Left ventricle myocardium superior (tissue), 1 donor: ENCODE data around the gene ABHD4. TPM values are rescaled to one million over a fixed set of nuclear protein-coding genes. Genes with fewer than 3 reads are reported as not detected.
"Not testable (repeated sequence)": the region's sequence is repeated elsewhere in the genome, so short reads cannot be mapped to it uniquely, and the experiment has no call there.

Experiments used
- ATAC-seq: fragments of 200-7000 bp; cut with Tn5 transposase; one replicate; pipeline ENCODE4 v1.9.1; 2020; ENCODE audit warnings: mild to moderate bottlenecking, moderate library complexity
- DNase-seq: peaks from one replicate; pipeline ENCODE4 v3.0.0-alpha.2; 2020
- intact Hi-C: fragments of 100-400 bp; cut with micrococcal nuclease; formaldehyde crosslinking; loops from one replicate; pipeline ENCODE4 v1.11.0; 2022
- long read RNA-seq: library from polyadenylated mRNA; unstranded; transcript quantifications from one replicate; pipeline ENCODE4 v2.0.0, GENCODE V29; 2021
- total RNA-seq: library from RNA; stranded (reverse); fragmentation: NEBNext Ultra II Directional; extraction: Animal tissue kit (Norgen Biotek cat#: 25700); gene quantifications from one replicate; pipeline ENCODE4 v1.2.1, GENCODE V29; 2021
- donor health status: DM: no; HTN: yes; CAD: no; lungs with severe emphysema.

The ABHD4 gene, protein sequence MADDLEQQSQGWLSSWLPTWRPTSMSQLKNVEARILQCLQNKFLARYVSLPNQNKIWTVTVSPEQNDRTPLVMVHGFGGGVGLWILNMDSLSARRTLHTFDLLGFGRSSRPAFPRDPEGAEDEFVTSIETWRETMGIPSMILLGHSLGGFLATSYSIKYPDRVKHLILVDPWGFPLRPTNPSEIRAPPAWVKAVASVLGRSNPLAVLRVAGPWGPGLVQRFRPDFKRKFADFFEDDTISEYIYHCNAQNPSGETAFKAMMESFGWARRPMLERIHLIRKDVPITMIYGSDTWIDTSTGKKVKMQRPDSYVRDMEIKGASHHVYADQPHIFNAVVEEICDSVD
- 24.5 TPM for total RNA-seq
- long read RNA-seq, partial matches to known transcripts = 1 of 8 reads
- long read RNA-seq, other reads (novel, unspliced or antisense) = 6 of 8 reads

DNA sequence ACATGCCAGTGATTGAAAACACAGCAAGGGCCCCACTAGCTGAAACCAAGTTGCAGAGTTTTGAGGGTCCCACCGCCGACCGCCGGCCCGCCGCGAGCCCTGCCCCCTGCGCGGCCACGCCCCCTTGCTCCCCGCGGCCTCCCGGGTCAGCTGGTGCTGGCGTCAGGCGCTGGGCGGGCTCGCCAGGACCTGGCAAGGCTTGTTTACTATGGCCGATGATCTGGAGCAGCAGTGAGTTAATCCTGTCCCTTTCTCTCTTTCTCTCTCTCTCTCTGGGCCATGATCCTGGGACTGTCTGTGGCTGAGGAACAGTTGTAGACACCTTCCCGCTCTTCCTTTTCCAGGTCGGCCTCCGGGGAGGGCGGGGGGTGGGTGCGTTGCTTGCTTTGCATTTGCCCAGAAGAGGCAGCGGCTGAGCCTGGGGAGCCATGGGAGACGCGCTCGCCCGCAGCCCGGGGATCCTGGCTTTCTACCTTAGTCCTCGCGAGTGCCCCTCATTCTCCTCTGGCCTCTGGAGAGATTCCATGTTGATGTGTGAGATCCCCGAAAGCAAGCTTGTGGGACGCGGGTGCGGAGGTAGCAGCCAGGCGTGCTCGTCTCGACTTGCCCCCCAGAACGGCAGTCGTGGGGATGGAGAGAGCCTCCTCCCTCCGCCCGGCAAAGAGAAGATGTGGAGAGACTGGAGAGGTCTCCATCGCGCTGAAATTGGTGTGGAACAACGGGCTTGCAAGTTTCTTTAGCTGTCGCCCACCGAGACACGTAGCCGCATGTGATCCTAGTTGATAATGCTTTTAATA is at the start of gene ABHD4:
Gene ABHD4, plus strand, starts transcription at position 202 of the 797 bp plus-strand sequence. Its CDS starts 7 bp downstream, at position 209.
- peak; percentile 99 for ATAC-seq
- intact Hi-C loops = no loop called here
- DNase-seq = peak; percentile 92

DNA sequence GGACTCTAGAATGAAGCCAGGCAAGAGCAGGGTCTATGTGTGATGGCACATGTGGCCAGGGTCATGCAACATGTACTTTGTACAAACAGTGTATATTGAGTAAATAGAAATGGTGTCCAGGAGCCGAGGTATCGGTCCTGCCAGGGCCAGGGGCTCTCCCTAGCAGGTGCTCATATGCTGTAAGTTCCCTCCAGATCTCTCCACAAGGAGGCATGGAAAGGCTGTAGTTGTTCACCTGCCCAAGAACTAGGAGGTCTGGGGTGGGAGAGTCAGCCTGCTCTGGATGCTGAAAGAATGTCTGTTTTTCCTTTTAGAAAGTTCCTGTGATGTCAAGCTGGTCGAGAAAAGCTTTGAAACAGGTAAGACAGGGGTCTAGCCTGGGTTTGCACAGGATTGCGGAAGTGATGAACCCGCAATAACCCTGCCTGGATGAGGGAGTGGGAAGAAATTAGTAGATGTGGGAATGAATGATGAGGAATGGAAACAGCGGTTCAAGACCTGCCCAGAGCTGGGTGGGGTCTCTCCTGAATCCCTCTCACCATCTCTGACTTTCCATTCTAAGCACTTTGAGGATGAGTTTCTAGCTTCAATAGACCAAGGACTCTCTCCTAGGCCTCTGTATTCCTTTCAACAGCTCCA is 48.7 kb upstream of the ABHD4 start:
- intact Hi-C loops = no loop called here
- ATAC-seq (no peak), DNase-seq (no peak)

DNA sequence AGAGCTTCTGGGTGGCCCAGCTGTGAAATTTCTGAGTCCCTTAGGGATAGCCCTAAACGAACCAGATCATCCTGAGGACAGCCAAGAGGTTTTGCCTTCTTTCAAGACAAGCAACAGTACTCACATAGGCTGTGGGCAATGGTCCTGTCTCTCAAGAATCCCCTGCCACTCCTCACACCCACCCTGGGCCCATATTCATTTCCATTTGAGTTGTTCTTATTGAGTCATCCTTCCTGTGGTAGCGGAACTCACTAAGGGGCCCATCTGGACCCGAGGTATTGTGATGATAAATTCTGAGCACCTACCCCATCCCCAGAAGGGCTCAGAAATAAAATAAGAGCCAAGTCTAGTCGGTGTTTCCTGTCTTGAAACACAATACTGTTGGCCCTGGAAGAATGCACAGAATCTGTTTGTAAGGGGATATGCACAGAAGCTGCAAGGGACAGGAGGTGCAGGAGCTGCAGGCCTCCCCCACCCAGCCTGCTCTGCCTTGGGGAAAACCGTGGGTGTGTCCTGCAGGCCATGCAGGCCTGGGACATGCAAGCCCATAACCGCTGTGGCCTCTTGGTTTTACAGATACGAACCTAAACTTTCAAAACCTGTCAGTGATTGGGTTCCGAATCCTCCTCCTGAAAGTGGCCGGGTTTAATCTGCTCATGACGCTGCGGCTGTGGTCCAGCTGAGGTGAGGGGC is 48.0 kb upstream of the ABHD4 start:
- ATAC-seq = no peak
- intact Hi-C loops = loop anchor here (10.0 kb wide), 1 partner anchor 155 kb away; no protein-coding TSS in a partner anchor
- DNase-seq = no peak

GRCh38 chr14:22551605-22551997 is 46.5 kb upstream of the ABHD4 start:
- intact Hi-C loops = loop anchor here (10.0 kb wide), 1 partner anchor 157 kb away; no protein-coding TSS in a partner anchor
- DNase-seq (no peak), ATAC-seq (no peak)

DNA sequence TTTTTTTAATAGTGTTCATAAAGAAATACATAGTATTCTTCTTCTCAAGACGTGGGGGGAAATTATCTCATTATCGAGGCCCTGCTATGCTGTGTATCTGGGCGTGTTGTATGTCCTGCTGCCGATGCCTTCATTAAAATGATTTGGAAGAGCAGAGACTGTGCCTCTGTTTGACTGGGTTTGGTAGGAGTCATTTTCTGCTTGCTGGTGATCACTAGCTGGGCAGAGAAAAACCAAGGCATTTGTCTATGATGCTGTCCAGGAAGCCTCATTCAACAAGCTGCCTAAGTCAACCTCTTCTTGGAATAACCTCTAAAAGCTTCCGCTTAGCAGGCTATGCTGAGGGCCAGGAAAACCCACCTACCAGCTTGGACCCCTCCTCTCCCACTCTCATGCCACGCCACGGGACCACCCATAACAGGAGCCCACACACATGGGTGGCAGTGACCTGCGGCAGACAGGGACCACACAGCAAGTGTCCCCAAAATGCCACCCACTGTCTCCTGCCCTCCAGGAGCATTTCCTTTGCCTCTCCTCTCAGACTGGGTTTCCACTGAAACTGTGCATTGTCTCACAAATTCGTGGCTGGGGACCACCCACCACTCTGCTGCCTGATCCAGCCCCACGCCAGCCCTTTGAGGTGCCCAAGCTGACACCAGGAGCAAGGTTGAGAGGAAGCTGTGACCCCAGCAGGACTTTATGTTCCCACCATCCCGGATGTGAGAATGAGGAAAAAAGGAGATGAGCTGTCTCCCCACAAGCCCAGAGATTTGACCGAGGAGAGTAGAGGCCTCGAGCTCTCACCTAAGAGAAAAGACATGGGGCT is 45.9 kb upstream of the ABHD4 start:
- intact Hi-C loops = loop anchor here (10.0 kb wide), 1 partner anchor 157 kb away; no protein-coding TSS in a partner anchor
- no peak for ATAC-seq
- no peak for DNase-seq

DNA sequence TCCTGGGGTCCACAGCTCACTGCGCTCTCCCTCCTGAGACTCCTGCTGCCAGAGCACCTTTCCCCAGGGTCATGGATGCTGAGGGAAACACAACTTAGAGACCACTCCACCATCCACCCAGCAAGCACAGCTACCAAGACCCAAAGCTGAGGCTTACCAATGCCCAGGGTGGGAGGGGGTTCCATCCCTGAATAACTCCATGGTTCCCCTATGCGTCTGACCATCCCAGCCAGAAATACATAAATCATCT is 45.3 kb upstream of the ABHD4 start:
- ATAC-seq (no peak), DNase-seq (no peak)
- intact Hi-C loops = loop anchor here (10.0 kb wide), 1 partner anchor 158 kb away; no protein-coding TSS in a partner anchor

GRCh38 chr14:22553445-22553844 is 44.7 kb upstream of the ABHD4 start:
- intact Hi-C loops = loop anchor here (10.0 kb wide), 1 partner anchor 159 kb away; no protein-coding TSS in a partner anchor

DNA sequence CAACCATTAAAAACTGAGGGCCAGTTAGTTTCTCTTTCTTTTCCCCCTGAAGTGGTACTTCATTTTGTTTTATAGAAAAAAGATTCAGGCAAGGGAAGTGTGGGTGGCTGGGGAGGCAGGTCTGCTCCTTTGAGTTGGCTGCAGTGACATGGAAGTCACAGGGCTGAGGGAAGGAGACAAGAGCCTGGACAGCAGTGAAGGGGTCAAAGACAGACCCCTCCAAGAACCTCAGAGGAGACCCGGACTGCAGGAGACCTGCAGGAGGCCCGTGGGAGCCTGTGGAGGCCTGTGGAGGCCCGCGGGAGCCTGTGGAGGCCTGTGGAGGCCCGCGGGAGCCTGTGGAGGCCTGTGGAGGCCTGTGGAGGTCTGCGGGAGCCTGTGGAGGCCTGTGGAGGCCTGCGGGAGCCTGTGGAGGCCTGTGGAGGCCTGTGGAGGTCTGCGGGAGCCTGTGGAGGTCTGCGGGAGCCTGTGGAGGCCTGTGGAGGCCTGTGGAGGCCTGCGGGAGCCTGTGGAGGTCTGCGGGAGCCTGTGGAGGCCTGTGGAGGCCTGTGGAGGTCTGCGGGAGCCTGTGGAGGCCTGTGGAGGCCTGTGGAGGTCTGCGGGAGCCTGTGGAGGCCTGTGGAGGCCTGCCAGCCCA is 44.1 kb upstream of the ABHD4 start:
- not testable (repeated sequence) for DNase-seq, ATAC-seq
- intact Hi-C loops = loop anchor here (10.0 kb wide), 1 partner anchor 159 kb away; no protein-coding TSS in a partner anchor

More at GRCh38 chr14:22553445-22553844, 44.7 kb upstream of the ABHD4 start:
- no peak for DNase-seq
- ATAC-seq = no peak

GRCh38 chr14:22554498-22555383 is 43.4 kb upstream of the ABHD4 start:
- DNase-seq (no peak), ATAC-seq (no peak)
- intact Hi-C loops = loop anchor here (10.0 kb wide), 1 partner anchor 160 kb away; no protein-coding TSS in a partner anchor

DNA sequence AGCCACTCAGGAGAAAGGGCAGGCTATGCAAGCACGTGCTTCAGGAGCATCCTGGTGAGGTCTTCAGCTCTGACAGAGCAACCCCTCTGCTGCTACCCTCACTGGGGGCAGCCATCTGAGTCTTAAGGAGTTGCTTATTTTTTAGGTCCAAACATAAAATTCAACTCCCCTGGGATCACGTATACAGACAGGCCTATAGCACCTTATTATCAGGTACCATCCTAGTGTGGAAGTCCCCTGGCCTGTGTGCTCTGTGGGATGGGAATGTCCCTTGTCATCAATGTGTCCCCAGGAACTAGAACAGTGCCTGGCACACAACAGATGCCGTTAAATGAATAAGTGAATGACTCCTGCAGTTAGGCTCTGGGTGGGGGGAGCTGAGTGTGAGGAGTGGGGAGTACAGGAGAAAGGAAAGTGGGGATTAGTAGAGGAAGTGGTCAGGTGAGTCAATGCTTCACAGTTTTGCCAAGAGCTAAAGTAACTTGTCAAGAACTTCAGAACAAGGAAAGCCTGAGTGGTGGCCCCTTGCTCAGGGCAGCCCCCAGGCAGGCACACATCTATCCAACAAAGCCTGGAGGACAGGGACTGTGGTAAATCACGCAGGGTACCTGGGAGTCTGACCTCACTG is 42.6 kb upstream of the ABHD4 start:
- intact Hi-C loops = loop anchor here (10.0 kb wide), 1 partner anchor 161 kb away; no protein-coding TSS in a partner anchor
- ATAC-seq (no peak), DNase-seq (no peak)

DNA sequence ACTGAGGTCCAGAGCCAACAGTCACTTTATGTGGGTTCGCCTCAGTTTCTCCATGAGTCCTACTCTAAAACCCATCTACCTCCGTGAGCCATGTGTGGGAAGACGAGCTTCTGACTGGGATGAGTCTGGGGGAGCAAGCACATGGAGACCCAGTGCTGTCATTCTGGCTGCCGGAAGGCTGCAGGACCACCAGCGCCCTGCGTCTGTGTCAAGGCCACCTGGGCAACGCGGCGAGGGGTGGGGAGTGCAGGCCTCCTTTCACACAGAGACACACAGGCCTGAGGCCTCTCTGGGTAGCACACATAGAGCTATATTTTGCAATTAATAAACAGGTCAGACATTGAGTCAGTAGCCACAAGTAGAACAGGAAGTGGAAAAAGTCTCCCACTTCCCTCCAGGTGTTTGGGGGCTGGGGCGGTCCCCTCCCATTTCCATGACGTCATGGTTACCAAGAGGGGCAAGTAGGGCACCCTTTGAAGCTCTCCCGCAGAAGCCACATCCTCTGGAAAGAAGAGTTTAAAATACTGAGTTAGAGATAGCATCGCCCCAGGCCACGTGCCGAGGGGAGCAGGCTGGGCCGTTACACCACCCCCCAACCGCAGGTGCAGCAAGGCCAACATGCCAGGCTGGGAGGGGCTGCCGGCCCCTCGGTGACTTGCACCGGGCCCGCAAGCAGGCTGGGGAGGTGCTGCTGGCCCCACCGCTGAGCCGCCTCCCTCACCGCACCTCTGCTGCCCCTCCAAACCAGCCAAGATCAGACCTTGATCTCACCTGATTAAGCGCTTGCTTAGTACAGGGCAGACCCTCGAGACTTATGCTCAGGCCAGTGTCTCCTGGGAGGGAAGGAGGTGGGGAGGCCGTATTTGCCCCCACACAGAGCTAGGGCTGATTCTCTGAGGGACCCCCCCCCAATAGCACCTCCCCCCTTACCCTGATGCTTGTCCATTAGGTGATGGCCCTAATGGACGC is 41.8 kb upstream of the ABHD4 start:
- intact Hi-C loops = loop anchor here (10.0 kb wide), 1 partner anchor 162 kb away; no protein-coding TSS in a partner anchor
- peak; percentile 34 for ATAC-seq
- DNase-seq = peak; percentile 58

DNA sequence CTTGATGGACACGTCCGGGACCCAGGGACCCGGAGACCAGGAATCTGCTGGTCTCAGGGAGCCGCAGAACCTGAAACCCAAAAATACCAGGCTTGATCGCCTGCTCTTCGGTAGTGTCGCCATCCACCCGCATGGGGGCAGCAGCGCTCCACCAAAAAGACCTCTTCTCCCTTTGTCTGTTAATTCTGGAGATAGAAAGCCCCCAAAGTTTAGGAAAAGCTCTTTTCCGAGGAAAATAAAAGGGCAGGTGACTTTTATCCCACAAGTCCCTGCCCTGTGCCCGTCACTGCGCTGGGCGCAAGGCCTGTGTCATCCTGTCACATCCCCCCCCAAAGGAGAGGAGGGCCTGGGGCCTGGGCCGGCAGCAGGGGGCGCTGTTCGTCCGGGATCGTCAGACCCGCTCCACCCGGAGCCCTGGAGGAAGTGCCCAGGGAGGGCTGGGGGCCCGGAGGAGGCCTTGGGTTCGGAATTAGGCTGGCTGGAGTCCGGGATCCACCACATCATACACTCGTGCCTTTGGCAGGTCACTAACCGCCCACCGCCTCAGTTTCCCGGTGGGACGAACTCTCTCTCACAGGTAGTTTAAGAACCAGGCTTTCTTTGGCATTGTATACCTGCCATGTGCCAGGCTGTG is 41.0 kb upstream of the ABHD4 start:
- peak; percentile 90 for DNase-seq
- peak; percentile 90 for ATAC-seq
- intact Hi-C loops = loop anchor here (10.0 kb wide), 1 partner anchor 162 kb away; no protein-coding TSS in a partner anchor

GRCh38 chr14:22557846-22558220 is 40.3 kb upstream of the ABHD4 start:
- intact Hi-C loops = loop anchor here (10.0 kb wide), 1 partner anchor 163 kb away; no protein-coding TSS in a partner anchor
- DNase-seq (no peak), ATAC-seq (no peak)

DNA sequence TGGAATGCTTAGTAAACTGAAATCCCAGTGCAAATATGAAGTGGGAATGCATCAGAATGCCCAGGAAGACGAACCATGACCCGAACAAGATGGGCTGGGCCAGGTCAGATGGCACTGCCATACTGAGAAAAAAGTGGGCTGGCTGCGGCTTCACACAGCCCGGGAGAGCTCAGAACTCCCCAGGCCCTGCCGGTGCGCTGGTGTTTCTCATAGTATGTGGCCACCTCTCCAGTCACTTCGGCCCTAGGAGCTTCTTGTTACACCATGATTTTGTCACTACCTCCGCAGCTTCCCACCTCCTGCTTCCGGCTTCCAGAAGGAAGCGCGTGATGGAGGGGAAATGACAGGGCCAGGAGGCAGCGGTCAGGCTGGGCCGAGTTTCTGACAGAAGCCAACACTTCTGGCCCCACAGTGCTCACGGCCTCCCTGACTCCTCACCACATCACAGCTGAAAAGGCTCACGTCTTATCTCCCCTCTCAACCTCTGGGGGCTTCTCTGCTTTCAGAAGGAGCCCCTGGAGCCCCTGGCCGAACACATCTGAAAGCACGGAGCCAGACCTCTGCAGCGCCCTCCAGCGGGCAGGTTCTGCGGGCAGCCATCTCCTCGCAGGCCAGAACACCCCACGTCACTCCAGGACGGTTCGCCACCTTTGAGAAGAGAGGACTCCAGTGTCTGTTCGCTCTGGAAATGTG is 39.7 kb upstream of the ABHD4 start:
- intact Hi-C loops = loop anchor here (10.0 kb wide), 1 partner anchor 164 kb away; no protein-coding TSS in a partner anchor
- DNase-seq (no peak), ATAC-seq (no peak)
